A549 treated with CpdA at 1 μM for 4 hours (cell line): Measurements from ENCODE around the gene ADIG. TPM values are rescaled to one million over a fixed set of nuclear protein-coding genes. Genes with fewer than 3 reads are reported as not detected.

Experiments
- total RNA-seq: library from RNA; stranded (reverse); fragments of 200-300 nt; extraction: Qiagen RNA extraction; gene quantifications from 5 replicates; pipeline ENCODE4 v1.2.3, GENCODE V29; 2022; ENCODE audit warnings: low read depth

Gene ADIG
- not detected in 5 replicates for total RNA-seq

DNA sequence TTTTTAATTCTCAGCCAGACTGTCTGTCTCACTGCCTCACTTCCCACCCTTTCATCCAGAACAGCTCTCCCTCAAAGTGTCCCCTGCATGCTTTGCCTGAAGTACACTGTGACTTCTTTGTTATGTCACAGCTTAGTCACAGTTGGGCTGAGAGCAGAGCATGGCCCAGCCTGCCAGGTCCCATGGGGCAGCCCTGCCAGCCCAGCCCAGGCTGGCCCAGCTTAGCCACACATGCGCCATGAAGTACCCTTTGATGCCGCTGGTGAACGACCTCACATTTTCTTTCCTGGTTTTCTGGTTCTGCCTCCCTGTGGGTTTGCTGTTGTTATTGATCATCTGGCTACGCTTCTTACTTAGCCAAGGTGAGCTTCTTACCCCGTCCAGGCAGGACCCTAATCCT, at the start of gene ADIG:
Gene ADIG, plus strand, starts transcription at position 185 of the 400 bp plus-strand sequence. Its CDS starts 54 bp downstream, at position 239.

DNA sequence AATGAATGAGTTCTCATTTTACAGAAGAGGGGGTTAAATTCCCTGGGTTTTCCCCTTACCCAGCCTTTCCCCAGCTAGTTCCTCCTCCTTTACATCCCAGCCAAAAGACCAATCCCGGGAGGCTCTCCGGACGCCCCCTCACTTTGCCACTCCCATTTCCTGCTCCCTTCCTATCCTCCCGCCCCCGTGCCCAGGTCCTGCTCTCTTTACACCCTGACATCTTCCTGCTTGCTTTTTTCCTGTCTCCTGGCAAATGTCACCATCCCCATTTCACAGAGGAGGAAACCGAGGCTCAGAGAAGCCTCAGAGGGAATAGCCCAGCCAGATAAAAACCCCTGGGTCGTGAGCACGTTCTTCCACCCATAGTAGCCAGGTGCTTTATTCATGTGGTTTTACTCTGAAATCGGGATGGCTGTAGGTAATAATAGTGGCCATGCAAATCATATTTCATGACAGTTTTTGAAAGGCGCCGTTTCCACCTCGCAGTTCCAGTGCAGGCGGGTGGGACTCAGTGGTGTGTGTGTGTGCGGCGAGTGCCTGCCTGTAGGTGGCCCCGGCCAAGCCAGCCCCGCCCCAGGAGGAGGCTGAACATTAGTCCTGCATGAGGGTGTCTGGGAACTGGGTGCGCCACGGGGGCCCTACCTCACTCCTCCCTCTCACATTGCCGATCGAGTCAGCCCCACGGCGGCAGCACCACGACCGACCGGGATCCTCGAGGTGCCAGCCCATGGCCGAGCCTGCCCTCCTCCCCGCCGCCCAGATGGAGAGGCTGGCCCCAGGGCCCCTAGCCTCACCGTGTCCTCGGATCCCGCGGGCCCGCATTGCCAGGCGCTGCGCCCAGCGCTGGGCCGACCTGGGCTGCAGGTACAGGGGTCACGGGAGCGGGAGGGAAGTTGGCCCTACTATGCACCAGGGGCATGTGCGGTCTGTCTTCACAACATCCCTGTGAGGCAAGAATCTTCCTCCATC, 20.5 kb downstream of the ADIG start, which contains the start of gene ARHGAP40:
Gene ARHGAP40, plus strand, starts transcription at position 594 of the 969 bp plus-strand sequence.

Other genes with a start within 250 kb of the ADIG start
- 0.72 to 1.5 TPM (median 0.99 TPM) in 5 replicates for gene LBP, start 234.7 kb upstream of the ADIG start, total RNA-seq
- 162 to 219 TPM (median 202 TPM) in 5 replicates for gene SNHG17, start 145.9 kb upstream of the ADIG start, total RNA-seq
- 11.5 to 18.4 TPM (median 16.2 TPM) in 5 replicates for gene RALGAPB, start 108.4 kb upstream of the ADIG start, total RNA-seq
- gene ARHGAP40, start 20.6 kb downstream of the ADIG start, total RNA-seq = not detected in 5 replicates
- not detected in 5 replicates for gene SLC32A1, start 143.3 kb downstream of the ADIG start, total RNA-seq
- gene ACTR5, start 167.3 kb downstream of the ADIG start, total RNA-seq = 9.1 to 10.7 TPM (median 10.4 TPM) in 5 replicates
- gene PPP1R16B, start 224.5 kb downstream of the ADIG start, total RNA-seq = 0.09 to 0.14 TPM (median 0.13 TPM) in 5 replicates